NCI-H1436 (cell line): ENCODE measurements around the gene BUD13.
"Not testable (repeated sequence)": the region's sequence is repeated elsewhere in the genome, so short reads cannot be mapped to it uniquely, and the experiment has no call there.

Experiments
- DNase-seq: peaks from one replicate; lab custom pipeline; 2025; lab: John Stamatoyannopoulos, UW

The BUD13 gene

DNA sequence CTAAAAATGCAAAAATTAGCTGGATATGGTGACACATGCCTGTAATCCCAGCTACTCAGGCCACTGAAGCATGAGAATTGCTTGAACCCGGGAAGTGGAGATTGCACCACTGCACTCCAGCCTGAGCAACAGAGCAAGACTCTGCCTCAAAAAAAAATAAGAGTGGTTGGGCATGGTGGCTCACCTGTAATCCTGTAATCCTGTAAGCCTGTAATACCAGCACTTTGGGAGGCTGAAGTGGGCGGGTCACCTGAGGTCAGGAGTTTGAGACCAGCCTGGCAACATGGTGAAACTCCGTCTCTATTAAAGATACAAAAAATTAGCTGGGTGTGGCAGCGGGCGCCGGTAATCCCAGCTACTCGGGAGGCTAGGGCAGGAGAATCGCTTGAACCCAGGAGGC lies 16.7 kb downstream of the BUD13 start:
- DNase-seq, result not testable (repeated sequence)

DNA sequence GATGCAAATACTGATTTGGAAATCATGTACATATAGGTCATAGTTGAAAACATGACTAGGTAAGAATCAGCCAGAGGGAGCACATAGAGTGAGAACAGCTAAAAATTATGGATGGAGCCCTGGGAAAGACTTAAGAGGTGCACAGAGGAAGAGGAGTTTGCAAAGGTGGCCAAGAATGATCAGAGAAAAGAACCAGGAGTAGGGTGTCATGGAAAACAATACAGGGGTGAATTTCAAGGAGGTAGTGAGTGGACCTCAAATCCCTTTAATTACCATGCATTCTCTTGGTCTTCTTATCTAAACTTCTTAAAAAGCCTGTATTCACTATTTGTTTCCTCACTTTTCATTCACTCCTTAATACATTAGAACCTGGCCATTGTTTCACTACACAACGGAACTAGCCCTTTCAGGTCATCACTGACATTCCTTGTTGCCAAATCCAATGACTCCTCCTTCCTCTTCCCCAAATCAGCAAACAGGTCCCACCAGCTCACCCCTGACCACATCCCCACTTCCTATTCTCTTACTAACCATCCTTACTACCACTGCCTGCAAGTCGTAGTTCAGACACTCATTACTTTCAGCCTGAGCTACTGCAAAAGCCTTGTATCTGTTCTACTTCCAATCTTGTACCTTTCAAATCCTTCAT lies 22.6 kb downstream of the BUD13 start:
- no peak for DNase-seq

DNA sequence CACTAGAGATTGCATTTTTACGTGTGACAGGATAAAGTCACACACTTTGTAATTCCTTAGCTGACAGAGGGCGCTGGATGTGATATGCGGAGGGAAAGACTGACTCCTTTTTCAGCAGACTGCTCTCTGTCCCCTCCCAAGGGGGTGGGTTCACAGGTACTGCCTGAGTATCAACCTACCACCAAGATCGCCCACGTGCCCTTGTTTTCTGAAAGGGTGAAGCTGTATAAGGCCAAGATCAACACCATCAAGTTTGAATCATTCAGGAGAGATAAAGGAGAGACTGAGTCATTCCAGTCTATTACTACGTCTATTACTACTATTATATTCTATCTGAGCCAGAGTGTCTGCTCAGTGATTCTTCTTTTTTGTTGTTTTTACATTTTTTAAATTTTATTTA lies 30.7 kb downstream of the BUD13 start:
- no peak for DNase-seq

DNA sequence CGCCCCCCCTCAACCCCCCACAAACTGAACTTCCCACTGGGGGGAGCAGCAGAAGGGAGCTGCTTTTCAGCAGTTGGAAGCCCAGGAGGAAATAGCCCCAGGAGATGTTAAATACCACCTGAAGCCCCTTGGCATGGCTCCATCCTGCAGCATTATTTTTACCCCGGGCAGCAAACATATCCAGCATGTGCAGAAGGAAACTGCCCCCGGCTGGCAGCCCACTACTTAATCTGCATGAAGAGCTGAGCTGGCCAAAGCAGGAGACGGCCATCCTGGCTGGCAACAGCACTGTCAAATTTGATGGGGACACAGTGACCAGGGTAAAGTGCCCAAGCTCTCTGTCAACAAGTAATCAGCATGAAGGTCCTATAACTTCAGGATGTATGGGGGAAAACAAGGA lies 32.0 kb downstream of the BUD13 start:
- no peak for DNase-seq

DNA sequence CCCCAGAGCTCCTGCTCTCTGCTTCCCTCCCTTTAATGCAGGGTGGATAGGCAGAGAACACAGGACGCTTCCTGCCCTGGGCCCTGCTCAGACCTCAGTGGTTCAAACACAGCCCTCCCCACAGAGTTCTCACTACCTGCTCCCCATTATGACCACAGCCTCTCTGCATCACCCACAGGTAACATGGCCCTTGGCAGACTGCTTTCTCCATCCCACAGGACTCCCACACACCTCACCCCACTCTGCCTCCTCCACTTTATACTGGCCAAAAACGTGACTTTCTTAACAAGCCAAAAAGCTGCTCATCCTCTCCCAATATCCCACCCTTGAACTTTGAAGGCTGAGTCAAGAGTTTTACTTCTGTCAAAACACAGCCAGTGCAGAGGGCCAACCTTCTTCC lies 33.8 kb downstream of the BUD13 start:
- DNase-seq, result no peak

DNA sequence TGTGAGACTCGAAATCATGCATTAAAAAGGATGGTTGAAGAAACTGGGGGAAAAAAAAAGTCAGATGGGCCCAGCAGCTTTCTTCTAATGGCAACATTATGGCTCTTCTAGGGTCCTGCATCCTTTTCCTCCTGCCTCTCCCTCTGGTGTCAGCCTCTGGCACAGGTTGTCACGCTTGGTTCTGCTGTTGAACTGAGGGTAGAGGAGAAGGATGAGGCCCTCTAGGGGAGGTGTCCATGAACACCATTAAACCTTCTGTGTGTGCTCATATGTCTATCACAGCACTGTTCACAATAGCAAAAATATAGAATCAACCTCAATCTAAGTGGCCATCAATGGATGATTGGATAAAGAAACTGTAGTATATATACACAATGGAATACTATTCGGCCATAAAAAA lies 36.0 kb downstream of the BUD13 start:
- DNase-seq, result no peak

DNA sequence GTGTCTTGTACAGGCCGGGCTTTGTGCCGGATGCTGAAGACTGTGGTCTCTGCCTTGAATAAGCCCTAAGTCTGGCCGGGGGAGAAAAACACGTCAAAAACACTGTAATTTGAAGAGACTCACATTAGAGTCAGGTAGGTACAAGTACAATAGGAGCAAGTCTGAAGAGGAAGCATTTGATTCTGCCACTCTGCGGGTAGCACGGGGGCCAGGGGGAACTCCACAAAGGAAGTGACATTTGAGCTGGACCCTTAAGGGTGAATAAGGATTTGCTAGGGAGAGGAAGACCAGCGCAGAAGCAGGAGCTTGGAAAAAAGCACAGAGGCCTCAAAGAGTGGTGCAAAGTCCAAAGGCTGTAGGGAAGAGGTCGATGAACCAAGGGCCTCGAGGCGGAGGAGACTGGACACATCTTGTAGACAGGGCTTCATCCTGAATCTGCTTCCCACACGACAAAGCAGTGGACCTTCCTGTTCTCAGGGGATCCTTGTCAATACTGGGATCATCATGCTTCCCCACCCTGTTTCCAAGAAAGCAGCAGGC lies 38.7 kb downstream of the BUD13 start:
- DNase-seq, result no peak

DNA sequence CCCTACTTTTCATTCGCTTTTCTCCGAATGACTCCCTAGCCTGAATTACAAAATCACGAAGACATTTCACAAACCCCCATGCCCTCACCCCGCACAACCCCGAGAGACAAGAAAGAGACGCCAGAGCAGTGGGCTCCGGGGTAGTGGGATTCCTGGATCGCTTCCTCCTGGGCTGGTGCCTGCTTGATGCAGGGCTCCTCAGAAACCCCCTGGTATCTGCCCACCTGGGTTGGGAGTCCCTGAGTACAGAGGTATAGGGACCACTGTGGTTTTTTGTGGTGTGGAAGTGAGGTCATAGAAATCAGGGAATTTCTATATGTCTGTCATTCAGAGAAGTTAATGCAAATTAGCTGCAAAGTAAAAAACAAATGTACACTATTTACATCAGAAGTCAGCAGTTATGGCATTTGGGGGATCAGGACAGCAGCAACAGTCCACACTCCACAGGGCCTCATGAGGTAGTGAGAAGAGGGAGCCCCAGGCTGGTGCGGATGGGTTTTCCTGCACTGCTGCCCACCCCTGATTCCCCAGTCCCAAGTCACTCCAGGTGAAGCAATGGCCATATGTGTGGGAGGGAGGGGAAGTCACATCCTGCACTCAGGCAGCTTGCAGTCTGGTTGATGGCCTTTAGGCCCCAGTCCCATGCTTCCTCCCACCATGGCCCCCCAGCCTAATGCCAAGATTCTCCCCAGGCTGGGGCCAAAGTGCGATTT lies 39.6 kb downstream of the BUD13 start:
- no peak for DNase-seq

DNA sequence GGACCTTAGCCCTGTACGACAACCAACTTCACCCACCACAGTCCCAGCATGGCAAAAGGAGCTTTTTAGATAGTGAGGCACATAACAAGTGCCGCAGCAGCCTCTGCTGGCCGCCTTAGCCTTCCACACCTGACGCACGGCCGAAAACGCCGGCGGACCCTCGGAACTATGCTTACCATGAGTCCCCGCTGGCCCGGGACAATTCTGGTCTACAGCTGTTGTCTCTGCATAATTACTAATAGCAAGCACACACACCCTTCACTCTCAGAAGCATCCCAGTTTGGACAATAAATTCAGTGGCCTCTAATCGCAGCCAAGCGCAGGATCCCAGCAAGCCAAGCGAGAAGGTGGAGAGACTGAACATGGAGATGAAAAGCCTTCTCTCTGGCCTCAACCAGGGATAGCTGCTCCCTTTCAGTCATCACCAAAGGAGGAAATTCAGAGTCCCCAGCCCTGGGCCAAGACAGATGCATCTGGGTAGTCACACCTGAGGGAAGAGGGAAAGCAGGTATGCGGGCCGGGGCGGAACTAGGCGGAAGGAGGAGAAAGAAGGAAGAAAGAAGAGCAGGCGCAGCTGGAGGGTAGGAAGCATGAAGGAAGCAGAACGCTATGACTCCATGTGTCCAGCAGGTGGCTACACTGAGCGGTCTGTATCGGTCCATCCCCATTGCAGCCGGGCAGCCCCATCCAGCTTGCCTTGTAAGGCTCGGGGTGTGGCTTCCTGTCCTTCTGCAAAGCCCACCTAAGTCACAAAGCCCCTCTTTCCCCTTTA lies 40.3 kb downstream of the BUD13 start:
- DNase-seq, result peak; percentile 59

DNA sequence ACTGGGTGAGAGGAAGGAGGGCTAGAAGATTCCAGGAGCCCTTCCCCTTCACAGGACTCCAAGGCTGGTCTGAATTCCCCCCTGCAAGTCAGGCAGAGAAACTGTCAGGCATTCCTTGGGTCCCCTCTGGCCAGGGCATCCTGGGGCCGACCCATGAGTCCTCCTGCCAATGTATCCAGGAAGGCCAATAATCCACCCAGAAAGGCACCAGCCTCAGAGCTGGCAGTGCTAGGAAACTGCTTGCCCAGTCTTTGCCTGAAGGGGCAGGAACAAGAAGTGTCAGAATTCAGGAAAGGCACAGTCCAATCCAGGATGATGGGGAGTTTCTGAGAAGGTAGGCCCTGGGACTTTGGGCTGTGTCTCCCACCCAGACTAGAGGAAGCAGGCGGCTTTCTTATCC lies 41.0 kb downstream of the BUD13 start:
- DNase-seq, result no peak

DNA sequence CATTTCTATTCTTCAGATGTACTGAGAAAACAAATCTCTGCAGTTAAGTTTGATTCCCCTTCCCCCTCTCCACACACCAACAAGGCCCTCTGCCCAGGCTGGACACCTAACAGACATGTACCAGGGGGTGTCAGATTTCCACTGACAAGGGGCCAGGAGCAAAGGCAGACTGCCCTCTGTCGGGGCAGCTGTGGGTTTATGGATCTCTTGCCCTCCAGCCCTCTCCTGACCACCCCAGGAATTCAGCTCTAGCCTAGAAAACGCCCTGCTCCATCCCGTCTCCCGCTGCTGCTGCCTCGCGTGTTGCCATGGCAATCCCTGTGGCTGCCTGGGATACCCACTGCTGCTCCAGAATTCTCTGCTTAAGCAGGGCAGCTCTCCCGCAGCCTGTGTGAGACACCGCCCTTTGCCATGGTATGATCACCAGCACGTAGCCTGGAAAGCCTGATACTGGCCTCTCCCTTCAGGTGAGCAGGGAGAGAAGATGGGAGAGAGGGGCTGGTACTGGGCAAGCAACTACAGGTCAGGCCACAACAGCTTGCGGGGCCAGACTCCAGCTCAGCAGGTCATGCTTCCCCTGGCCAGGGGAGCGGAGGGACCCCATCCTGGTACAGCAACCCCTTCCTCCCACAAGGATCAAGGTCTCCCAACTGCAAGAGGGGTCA lies 41.6 kb downstream of the BUD13 start:
- no peak for DNase-seq

DNA sequence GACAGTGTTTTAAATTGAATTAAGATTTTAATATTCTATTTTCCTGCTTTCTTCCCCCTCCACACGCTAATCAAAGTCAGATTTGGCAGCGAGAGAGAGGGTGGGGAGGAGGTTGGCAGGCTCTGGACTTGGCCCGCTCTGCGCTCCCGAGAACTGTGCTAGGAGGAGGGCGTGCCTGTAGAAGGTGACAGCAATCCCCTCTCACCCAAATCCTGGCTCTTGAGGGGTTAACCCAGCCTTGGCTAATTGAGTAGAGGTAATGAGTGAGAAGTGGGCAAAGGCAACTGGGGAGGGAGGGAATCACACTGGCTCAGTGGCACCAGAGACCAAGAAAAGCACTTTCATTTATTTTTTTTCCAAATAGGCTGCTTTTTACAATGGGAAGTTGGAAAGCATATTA lies 42.2 kb downstream of the BUD13 start:
- no peak for DNase-seq

DNA sequence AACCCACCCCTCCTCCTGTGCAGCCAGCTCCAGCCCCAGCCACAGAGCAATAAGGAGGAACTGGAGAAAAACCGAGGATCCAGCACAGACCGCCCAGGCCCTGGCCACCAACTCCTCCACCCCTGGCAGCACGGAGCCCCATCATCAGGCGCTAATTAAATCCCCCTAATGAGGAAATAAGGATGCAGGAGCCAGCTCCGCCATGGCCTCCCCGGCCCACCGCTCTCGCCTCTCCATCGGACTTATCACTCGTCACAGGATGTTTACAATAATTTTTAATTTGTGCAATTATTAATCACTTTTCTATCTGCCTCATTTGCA lies 42.6 kb downstream of the BUD13 start:
- DNase-seq, result no peak

DNA sequence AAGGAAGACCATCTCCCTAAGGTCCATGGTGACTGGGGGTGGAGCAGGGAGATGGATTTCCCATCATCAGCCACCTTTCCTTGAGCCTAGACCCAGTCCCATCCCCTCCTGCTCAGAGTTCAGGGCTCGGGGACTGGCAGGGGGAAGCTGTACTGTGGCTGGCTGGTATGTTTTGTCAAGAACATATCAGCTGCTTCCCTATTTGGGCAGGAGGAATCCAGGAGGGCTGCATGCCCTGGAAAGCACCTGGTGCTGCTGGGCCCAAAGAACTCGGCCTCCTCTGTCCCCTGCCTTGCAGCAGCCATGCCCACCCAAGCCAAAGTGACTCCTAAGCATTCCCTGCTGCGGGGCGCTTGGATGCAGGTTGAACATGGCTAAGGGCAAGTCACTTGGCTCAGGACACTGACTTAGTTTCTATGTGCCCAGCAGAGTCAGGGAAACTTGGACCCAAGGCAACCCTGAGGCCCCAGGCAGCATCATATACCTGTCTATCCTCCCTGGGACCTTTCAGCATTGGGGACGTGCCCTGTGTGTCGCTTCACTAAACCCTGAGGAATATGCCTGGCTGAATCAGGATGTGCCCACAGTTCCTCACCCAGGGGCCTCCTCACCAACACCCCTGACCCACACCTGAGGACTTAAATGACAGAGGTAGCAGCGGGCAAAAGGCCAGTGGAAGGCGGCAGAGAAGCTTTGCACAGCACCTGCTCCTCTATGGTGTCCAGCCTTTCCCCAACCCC lies 43.1 kb downstream of the BUD13 start:
- no peak for DNase-seq

DNA sequence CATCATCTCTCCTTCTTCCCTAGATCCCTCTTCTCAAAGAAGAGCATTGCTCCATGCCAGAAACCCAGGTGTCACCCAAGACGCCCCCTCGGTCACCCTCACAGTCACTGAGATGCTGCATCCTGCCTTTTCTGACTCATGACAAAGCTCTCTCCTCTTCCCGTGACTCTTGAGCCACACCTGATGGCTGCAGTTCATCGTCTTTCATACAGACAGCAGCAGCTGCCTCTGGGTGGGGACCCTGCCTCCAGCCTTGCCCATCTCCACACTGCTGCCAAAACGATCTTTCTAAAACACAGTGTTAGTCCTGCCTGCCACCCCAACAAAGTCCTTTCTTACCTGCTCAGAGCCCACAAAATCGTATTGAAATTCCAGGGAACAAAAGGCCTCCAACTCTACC lies 44.8 kb downstream of the BUD13 start:
- no peak for DNase-seq

DNA sequence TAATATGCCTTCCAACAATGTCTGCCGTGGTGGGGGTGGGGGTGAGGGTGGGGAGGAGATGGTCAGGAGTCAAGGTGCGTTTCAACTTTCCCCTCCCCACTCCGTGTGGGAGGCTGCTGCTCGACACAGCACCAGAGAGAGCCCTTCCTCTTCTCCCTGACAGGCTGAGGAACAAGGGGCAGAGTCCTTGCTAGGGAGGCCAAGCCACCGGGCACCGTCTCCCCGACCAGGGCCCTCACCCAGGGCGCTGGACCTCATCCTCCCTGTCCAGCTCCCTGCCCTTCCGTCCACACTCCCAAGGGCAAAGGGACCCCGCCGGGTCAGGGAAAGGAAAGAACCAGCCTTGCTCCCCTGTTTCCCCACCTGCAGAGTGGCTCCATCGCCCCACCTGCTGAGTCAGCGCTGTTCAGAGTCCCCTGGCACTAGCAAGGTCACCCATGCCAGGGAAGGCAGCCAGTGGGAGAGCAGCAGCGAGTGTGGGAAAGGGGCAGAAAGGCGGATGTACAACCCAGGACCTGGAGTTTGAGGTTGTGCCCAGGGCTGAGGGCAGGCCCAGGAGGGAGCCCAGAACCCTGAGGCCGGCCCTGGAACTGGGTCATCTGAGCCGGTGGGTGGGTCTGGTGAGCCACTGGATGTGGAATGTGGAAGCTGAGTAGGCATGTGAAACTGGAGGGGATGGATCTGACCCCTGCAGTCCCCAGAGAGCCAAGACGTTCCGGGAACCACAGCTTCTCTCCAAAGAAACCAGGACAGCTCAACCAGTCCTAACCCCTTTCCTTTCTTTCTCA lies 47.2 kb downstream of the BUD13 start:
- no peak for DNase-seq

DNA sequence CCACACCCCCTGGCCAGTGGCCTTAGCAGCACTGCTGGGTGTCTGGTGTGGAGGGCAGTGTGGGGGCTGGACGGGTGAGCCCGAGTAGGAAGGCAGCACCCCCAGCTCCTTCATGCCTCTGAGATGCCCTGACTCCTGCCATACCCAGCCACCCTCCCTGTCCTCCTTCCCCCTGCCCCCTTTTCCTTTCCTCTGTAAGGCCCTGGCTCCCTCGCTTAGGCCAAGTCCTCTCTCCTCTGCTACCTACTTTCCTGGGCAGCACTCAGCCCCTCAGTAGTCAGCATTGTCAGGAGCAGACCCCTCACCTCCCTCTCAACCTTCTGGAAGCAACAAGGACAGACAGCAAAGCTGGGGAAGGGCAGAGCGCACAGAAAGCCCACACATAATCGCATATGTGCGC lies 48.0 kb downstream of the BUD13 start:
- DNase-seq, result no peak

DNA sequence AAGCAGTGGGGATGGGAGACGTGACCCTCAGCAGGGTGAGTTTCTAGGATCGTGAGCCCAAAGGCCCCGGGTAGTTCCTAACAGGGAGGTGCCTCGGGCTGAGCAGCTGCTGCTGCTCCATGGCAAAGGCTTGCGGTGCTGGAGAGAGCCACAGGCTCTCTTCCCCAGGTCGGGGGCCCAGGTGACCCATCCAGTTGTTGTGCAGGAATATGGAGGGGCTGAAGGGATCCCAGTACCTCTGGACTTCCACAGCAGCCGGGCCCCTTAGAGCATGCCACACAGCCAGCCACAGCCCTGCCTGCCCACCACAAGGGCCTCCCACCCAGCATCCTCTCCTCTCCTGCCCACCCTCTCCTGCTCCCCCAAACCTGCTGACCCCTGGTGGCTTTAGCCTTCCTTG lies 49.3 kb downstream of the BUD13 start:
- DNase-seq, result no peak

DNA sequence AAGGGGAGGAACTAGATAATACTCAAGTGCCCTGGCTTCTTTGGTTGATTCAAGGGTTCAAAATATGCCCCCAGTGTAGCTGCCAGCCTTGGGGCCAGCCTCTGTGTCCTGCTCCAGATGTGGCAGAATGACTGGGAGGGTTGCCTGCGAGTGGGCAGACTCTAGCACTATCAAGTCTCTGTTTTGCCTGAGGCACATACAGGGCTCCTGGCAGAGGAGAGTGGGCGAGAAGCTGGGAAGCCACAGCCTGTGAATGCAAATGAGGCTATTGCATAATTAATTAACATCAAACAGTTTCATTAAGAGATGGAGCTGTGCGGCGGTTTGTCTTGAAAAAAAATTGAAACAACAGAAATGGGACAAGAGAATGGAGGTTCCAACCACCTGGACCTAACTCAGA lies 50.8 kb downstream of the BUD13 start:
- no peak for DNase-seq

DNA sequence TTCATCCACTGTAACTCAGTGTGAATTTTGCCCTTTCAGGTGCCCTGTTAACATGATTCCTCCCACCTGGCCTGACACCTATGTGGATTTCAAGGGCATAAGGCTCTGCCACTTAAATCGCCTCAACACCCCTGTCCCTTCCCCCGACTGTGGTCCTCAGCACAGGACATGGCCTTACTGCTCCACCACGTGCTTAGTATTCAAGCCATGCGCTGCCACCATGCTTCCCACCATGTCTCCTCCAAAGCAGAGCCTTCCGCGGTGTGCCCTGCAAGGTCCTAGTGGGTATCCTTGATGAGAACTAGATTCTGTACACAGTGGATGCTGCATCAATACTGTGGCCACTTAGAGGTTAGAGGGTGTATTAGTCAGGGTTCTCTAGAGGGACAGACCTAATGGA lies 51.9 kb downstream of the BUD13 start:
- DNase-seq, result no peak

DNA sequence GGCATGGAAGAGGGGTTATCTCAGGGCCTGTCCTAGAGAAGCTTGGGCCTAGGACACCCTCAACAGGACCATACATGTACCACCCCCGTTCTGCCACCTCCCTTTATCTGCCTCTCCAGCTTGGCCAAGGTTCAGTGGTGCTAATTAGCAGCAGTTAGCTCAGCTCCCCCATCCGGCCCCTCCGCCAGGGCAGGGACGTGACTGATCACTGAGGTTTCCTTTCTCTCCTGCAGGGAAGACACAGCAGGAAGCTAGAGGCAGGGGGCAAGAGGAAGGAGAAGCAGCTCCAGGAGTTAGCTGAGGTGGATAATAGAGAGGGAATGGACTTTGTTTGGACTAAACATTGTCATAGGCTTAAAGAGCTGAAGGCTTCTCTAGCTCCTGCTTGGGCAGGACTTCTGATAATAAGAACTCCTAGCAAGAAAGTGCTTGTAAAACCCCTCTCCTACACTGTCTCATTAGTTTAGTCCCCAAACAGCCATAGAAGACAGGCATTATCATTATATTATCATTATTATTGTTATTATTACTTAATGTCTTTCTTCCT lies 53.8 kb downstream of the BUD13 start:
- no peak for DNase-seq
